ENCODE measurements around the gene MCM9. TPM values are rescaled to one million over a fixed set of nuclear protein-coding genes. Genes with fewer than 3 reads are reported as not detected.

MCM9 gene
- total and polyA plus RNA-seq, 2 of the 13 experiments (the other 11 are each of a cell fraction or from before 2014, with no cell fraction given), result 3.8 to 17.2 TPM

GRCh38 chr6:118934461-118935330, at the start of gene MCM9 (continued):
- TF ChIP-seq ZBTB39 (CRISPR knock-in tag; IDR thresholded peaks at IDR 0.05) (peak; percentile 70; the same call in 1 of the 2 replicates), GZF1 (CRISPR knock-in tag; IDR thresholded peaks at IDR 0.05) (no peak), ZFP91 (CRISPR knock-in tag; IDR thresholded peaks at IDR 0.05; ENCODE audit: borderline replicate concordance) (peak; percentile 80), ZNF136 (CRISPR knock-in tag; IDR thresholded peaks at IDR 0.05; ENCODE audit: low read depth) (no peak), MAX (IDR thresholded peaks at IDR 0.05) (peak; percentile 77), ELF1 (CRISPR knock-in tag; IDR thresholded peaks at IDR 0.05) (peak; percentile 85), MAF1 (CRISPR knock-in tag; IDR thresholded peaks at IDR 0.05; ENCODE audit: borderline replicate concordance) (peak; percentile 64; the same call in 1 of the 2 replicates), ZNF766 (CRISPR knock-in tag; IDR thresholded peaks at IDR 0.05; ENCODE audit: borderline replicate concordance) (peak; percentile 54), ZNF878 (CRISPR knock-in tag; IDR thresholded peaks at IDR 0.05) (no peak), E2F5 (CRISPR knock-in tag; conservative IDR thresholded peaks at IDR 0.05) (peak; percentile 51; the same call in 1 of the 2 replicates), RFXANK (CRISPR knock-in tag; IDR thresholded peaks at IDR 0.05) (no peak; the same call in 1 of the 2 replicates), ETV6 (CRISPR knock-in tag; conservative IDR thresholded peaks at IDR 0.05) (peak; percentile 46; the same call in 1 of the 2 replicates), HOXA5 (CRISPR knock-in tag; IDR thresholded peaks at IDR 0.05) (no peak), PRDM15 (CRISPR knock-in tag; IDR thresholded peaks at IDR 0.05) (peak; percentile 73), ZNF446 (CRISPR knock-in tag; IDR thresholded peaks at IDR 0.05) (no peak; the same call in 1 of the 2 replicates), SKIL (CRISPR knock-in tag; IDR thresholded peaks at IDR 0.05; ENCODE audit: borderline replicate concordance) (no peak), SP1 (IDR thresholded peaks at IDR 0.05) (no peak), SP1 (CRISPR knock-in tag; IDR thresholded peaks at IDR 0.05) (peak; percentile 80)
